Left kidney (tissue), 8 donors: ENCODE results near the gene POLK. TPM values are rescaled to one million over a fixed set of nuclear protein-coding genes. Genes with fewer than 3 reads are reported as not detected.
A peak's percentile ranks its signal among the peaks of the same experiment; 100 is the strongest.
"Not testable (repeated sequence)": the region's sequence is repeated elsewhere in the genome, so short reads cannot be mapped to it uniquely, and the experiment has no call there.

Experiments used
- DNase-seq: peaks from one replicate; pipeline ENCODE4 v3.0.0-alpha.2; 2013
- long read RNA-seq, 8 donors: transcript quantifications; one replicate each; lab custom pipeline, GENCODE V29; 2026
- polyA plus RNA-seq: library from polyadenylated mRNA; unstranded; fragments of 120-200 nt; gene quantifications from one replicate; pipeline ENCODE4 v1.2.1, GENCODE V29; 2013; ENCODE audit not compliant: insufficient read length

Gene POLK
- polyA plus RNA-seq = 36.9 TPM
- long read RNA-seq, donor 1, partial matches to known transcripts = 10 of 10 reads
- long read RNA-seq, donor 1, other reads (novel, unspliced or antisense) = 0 of 10 reads
- long read RNA-seq, donor 2, full-length matches to known transcripts = 1 of 1 reads
- long read RNA-seq, donor 2, partial matches to known transcripts = 0 of 1 reads
- long read RNA-seq, donor 2, other reads (novel, unspliced or antisense) = 0 of 1 reads
- long read RNA-seq, donor 3 = 0 reads
- long read RNA-seq, donor 4 = 0 reads
- long read RNA-seq, donor 5, full-length matches to known transcripts = 2 of 2 reads
- long read RNA-seq, donor 5, partial matches to known transcripts = 0 of 2 reads
- long read RNA-seq, donor 5, other reads (novel, unspliced or antisense) = 0 of 2 reads
- long read RNA-seq, donor 6 = 0 reads
- long read RNA-seq, donor 7, partial matches to known transcripts = 0 of 4 reads
- long read RNA-seq, donor 7, other reads (novel, unspliced or antisense) = 0 of 4 reads
- long read RNA-seq, donor 8, full-length matches to known transcripts = 1 of 1 reads
- long read RNA-seq, donor 8, partial matches to known transcripts = 0 of 1 reads
- long read RNA-seq, donor 8, other reads (novel, unspliced or antisense) = 0 of 1 reads

GRCh38 chr5:75511435-75512382 lies at the start of gene POLK, which contains the start of gene CERT1:
Gene POLK, plus strand, starts transcription at chr5:75511891.
Gene CERT1, minus strand, starts transcription at chr5:75511629. Its CDS starts 422 bp downstream, at chr5:75511207.
- DNase-seq = peak; percentile 98

- no peak for DNase-seq
Observed at GRCh38 chr5:75463726-75464125, 48.0 kb upstream of the POLK start.

- no peak for DNase-seq
Observed at GRCh38 chr5:75465480-75465879, 46.2 kb upstream of the POLK start.

- no peak for DNase-seq
Observed at GRCh38 chr5:75466006-75466716, 45.5 kb upstream of the POLK start.

GRCh38 chr5:75468593-75468992 lies 43.1 kb upstream of the POLK start:
- no peak for DNase-seq

- DNase-seq = no peak
Observed at GRCh38 chr5:75469017-75469416, 42.7 kb upstream of the POLK start.

- no peak for DNase-seq
Observed at GRCh38 chr5:75471193-75471592, 40.5 kb upstream of the POLK start.

GRCh38 chr5:75472973-75473372 lies 38.7 kb upstream of the POLK start:
- DNase-seq = no peak

- no peak for DNase-seq
Observed at GRCh38 chr5:75473463-75473862, 38.2 kb upstream of the POLK start.

GRCh38 chr5:75475364-75475763 lies 36.3 kb upstream of the POLK start:
- DNase-seq = no peak

- no peak for DNase-seq
Observed at GRCh38 chr5:75481024-75481423, 30.7 kb upstream of the POLK start.

- DNase-seq = no peak
Observed at GRCh38 chr5:75482482-75482881, 29.2 kb upstream of the POLK start.

- no peak for DNase-seq
Observed at GRCh38 chr5:75484605-75485004, 27.1 kb upstream of the POLK start.

GRCh38 chr5:75489847-75490246 lies 21.8 kb upstream of the POLK start:
- not testable (repeated sequence) for DNase-seq

- DNase-seq = no peak
Observed at GRCh38 chr5:75491621-75492020, 20.1 kb upstream of the POLK start.

- DNase-seq = no peak
Observed at GRCh38 chr5:75496026-75496425, 15.7 kb upstream of the POLK start.

GRCh38 chr5:75498208-75498777 lies 13.4 kb upstream of the POLK start:
- no peak for DNase-seq

GRCh38 chr5:75498875-75499274 lies 12.8 kb upstream of the POLK start:
- DNase-seq = not testable (repeated sequence)

- not testable (repeated sequence) for DNase-seq
Observed at GRCh38 chr5:75505112-75505511, 6.6 kb upstream of the POLK start.

GRCh38 chr5:75507841-75508240 lies 3.9 kb upstream of the POLK start:
- DNase-seq = no peak

- no peak for DNase-seq
Observed at GRCh38 chr5:75509546-75509945, 2.1 kb upstream of the POLK start.
